SK-MEL-5 (cell line): ENCODE measurements around the gene AANAT. TPM values are rescaled to one million over a fixed set of nuclear protein-coding genes. Genes with fewer than 3 reads are reported as not detected.

Source experiments
- DNase-seq: peaks from one replicate; pipeline ENCODE4 v3.0.0-alpha.2; 2016; ENCODE audit warnings: low read depth, low spot score
- in situ Hi-C: cut with HindIII; loops from 2 replicates; pipeline ENCODE4 v1.10.0; 2016; ENCODE audit warnings: low sequenced_read_pairs, high pct_unique_total_duplicates, low pct_unique_long_range_greater_than_20kb
- total RNA-seq: library from RNA; depleted of rRNA; stranded (reverse); fragments of >200 nt; shearing (Covaris generic); gene quantifications from 2 replicates; pipeline ENCODE4 v1.2.3, GENCODE V29; 2014

The AANAT gene
- total RNA-seq, 1 experiment from 2014 or later, result not detected

DNA sequence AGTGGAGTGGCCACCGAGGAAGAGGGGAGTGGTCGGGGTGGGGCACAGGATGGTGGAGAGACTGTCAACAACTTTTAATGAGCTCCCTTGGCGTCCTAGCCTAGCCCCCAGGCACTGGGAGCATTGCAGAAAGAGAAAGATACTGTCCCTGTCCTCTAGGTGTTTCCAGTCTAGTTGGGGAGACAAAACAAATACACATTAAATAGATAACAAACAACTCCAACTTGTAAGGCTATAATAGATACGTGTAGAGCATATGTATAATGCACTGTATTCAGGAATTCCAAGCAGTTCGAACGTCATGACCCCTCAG is 14.0 kb upstream of the AANAT start:
- in situ Hi-C loops, result no loop called here
- no peak for DNase-seq

DNA sequence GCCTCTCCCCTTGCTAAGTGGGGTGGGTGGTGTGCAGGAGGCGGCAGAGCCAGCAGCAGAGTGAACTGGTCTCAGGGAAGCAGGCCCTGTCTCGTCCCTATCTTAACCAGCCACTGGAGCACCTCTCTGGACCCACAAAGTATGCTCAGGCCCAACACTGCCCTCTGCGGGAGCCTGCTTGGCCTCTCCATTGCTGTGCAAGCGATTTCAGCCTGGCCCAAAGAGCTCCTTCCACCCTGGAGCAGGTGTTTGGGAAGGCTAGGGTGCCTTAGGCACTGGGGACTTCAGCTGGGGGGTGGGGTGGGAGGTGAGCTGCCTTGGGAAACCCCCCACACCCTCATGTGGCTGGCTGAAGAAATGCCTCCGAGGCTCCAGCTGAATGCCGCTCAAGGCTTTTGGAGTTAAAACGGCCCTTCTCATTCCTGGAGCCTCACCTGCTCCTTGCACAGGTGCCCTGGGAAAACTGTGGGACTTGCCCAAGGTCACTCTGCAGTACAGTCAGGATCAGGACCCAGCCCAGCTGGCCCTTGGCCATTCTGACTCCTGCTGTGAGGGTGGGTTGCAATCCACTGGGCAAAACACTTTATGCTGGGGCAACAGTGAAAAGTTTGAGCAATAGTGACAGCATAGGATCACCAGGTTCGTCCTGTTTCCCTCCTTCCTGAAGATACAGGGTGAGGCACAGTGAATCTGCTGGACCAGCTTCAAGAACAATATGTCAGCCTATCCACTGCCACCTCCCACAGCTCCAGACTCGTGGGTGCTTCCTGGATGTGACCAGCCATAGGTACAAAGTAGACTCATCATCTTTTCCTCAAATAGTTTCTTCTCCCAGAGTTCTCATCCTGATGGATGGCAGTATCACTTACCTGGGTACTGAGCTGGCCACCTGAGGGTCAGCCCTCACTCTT is 8.6 kb upstream of the AANAT start:
- peak; percentile 84 for DNase-seq
- in situ Hi-C loops, result no loop called here

DNA sequence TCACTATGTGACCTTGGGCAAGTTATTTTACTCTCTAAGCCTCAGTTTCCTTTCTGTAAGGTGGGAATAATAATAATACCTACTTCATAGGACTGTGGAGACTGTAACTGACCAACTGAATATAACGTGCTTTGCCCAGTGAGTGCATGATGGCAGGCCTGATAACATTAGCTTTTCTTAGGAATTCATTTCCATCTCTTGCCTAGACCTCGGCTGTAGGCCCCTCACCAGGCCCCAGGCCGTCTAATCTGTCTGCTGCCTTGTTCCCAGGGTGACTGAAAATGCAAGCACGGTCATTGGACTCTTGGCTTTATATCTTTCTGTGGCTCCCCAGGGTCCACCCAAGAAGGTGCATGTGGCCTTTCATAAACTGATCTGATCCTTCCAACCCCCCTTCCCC is 7.7 kb upstream of the AANAT start:
- in situ Hi-C loops, result no loop called here
- DNase-seq, result no peak

DNA sequence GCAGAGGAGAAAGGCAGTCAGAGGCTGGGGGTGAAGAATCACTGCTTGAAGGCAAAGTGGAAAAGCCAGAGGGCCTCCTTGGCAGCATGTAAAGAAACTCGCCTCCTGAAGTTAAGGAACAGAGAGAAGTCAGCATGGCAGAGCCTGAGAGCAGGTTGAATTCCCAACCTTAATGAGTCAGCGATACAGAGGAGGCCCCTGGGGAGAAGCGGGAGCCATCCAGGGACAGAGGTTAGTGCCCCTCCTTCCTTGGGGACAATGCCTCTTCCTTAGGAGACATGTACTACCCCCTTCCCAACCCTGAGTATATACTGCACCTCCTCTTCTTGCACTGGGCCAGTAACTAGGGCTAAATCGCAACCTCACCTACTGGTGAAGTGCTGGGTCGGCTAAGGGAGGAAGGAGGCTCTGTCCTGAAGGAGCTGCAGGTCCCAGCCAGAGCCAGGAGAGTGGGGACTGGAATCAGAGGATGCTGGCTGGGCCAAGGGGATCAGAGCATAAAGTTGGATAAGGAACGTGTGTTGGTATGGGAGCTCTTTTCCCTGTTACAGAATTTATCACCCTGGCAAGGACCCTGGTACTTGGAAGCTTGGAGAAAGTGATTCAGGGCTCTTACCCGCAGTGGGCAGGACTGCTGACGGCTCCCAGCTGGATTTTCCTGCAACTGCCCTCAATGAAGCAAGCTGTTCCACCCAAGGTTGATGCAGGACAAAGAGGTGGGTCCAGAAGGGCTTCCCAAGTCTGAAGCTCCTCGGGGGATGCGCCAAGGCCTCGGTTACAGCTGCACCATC is 5.4 kb upstream of the AANAT start:
- in situ Hi-C loops, result no loop called here
- no peak for DNase-seq

DNA sequence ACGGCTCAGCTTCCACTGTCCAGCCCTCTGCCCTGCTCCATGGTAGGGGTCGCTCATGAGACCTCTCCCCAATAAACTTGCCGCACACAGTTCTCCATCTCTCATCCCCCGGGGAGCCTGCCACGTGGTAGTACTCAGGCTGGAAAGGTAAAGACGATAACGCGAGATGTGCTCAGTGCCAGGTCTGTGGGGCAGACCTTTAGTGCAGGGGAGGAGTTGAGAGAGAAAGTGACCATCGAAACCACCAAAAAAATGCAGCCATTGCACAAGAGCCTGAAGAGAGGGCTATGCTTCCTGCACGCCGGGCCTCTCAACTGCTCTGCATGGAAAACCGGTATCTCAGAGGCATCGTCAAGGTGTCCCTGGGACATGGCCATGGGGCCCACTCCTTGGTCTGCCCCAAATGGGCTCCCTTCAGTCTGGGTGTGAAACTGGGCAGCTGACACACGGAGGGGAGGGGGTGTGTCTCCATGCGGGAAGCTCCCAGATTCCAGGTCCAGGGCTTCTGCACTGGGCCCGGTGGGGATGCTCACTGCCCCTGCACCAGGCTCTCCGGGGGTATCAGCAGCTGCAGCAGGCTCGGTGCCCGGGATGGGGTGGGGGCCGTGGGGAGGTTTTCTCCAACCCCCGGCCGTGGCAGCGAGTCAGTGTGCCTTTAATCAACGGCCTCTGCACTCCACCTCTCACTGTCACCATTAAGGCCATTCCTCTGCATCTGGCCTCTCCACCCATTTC is 4.7 kb upstream of the AANAT start:
- in situ Hi-C loops, result no loop called here
- DNase-seq, result no peak

DNA sequence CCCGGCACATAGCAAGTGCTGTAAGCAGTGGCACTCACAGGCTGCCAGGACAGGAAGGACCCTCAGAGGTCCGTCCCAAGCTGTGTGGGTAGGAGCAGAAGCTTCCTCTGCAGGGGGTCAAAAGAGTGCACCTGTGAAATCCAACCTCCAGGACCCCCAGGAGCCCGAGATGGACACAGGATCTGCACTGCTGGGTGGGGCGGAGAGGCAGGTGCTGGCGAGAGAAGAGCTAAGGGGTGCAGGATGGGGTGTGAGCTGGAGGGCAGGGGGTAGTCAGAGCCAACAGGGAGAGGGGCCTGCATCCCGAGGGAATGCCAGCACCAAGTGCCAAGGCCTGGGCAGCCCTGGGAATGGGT is 650 bp upstream of the AANAT start:
- in situ Hi-C loops, result no loop called here
- no peak for DNase-seq

DNA sequence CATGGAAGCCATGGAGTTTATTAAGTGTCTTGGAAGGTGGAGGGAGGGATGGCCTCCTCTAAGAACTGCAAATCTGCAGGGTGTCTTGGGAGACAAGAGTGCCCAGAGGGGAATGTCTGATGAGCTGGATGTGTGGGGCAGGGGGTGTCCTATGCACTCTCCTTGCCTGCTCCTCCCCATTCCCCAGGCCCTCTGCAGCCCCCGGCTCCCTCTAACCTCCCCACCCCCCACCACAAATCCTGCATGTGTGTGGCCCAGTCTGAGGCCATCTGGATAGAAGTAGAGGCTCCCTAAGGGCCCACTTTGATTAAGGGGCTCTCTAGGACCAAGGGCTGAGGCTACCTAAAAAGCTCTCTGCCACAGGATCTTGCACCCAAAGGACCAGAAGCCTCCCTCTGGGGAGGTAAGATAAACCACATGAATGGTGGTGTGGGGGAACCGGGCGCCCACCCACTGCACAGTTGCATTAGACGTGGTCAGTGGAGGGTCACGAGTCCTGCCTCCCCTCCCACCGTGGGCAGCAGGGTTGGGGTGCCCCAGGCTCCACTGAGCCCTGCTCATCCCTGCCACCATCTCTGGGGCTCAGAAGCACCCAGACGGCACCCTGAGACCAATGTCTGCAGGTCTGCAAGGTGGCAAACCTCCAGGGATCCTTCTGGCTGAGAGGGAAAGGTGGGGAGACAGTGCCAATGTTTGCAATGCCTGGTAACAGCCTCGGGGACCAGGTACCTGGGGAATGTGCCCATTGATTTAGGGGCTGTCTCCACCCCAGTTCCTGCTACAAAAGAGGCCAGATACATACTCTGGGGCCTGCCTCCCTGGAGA is 618 bp downstream of the AANAT start:
- DNase-seq, result no peak
- in situ Hi-C loops, result no loop called here

DNA sequence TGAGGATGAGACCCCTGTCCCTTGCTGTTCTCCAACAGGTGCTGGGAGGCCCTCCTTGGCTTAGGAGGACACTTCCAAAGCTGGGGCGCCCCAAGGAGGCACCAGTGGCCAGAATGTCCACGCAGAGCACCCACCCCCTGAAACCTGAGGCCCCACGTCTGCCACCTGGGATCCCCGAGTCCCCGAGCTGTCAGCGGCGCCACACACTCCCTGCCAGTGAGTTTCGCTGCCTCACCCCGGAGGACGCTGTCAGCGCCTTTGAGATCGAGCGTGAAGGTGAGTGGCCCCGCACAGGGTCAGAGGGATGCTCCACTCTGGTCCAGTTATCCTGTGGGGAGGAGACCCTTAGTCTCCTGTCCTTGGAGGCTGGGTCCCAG is 1.2 kb downstream of the AANAT start:
- no peak for DNase-seq
- in situ Hi-C loops, result no loop called here

DNA sequence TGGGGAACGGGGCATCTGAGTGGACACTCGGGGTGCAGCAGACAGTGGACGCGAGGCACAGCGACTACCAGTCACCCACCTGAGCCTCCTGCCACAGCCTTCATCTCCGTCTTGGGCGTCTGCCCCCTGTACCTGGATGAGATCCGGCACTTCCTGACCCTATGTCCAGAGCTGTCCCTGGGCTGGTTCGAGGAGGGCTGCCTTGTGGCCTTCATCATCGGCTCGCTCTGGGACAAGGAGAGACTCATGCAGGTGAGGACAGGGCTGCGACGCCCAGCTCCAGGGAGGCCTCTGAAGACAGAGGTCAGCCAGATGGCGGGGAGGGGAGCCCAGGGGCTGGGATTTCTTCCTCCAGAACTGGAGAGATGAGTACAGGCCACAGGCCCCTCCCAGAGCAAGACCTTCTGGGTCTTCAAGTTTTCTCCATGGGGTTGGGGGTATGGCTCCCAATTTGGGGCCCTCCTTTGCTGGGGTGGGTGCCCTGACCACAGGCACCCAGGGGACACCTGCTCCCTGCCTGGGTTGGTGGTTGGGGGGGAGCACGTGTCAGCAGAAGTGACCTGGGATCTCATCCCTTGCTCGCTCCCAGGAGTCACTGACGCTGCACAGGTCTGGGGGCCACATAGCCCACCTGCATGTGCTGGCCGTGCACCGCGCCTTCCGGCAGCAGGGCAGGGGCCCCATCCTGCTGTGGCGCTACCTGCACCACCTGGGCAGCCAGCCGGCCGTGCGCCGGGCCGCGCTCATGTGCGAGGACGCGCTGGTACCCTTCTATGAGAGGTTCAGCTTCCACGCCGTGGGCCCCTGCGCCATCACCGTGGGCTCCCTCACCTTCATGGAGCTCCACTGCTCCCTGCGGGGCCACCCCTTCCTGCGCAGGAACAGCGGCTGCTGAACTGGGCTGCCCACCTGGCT is 1.9 kb downstream of the AANAT start:
- no peak for DNase-seq

DNA sequence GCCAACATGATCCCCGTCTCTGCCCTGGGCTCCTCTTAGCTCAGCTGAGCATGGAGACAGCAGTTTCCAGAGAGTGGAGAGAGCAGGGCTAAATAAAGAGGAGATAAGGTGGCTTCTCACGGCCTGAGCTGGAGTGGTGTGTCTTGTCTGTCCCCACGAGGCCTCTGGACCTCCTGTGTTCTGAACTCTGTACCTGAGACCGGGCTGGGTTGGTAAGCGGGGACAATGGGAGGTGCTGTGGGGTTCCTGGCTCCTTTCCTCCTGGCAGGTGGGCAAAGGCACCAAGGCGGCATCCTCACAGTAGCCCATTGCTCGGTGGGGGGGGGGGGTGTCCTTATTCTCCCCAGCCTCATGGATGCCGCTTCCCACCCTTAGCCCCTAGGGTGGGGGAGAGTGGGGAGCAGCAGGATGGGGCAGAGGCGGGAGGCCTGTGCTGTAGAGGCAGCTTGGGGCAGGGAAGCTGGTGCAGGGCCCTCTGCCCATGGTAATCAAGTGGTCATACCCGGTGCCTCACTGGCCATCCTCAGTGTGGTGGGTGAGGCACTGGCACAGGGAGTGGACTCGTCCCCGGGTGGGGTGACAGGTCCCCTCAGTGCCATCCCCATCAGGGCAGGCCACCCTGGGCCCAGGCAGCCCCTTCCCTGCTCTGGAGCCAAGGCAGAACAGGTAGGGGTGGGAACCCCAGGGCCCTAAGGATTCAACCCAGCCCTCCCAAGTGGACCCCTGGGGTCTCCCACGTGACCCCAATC is 2.8 kb downstream of the AANAT start:
- no peak for DNase-seq
- in situ Hi-C loops, result no loop called here

More for the DNA sequence above, 1.9 kb downstream of the AANAT start:
- in situ Hi-C loops, result no loop called here

DNA sequence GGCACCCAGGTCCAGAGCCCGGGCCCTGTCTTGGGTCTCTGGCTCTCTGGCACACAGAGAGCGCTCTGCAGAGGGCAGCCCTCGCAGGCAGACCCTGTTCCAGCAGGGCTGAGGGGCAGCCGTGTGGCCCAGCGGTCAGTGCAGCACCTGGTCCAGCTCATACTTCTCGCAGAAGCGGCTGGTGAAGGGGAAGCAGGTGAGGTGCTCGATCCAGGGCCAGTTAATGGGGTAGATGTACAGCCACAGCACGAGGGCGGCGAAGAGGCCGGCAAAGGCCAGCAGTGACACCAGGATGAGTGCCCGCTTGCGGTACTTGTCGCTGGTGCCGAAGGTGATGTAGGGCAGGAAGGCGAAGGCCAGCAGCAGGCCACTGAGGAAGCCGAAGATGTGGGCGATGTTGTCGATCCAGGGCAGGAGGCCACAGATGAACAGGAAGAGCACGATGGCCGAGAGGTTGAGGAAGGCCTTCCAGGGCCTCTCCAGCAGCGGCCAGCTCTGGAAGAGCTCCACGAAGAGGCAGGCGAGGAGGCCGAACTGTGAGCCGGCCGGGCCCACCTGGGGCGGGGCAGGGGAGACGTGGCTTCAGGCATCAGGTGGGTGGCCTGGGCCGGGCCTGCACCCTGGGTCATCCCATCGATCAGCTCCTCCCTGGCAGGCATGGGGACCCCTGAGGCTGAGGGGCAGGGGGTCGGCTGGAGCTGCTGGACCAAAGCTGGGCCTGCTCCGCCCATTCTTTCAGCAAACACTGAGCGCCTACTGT is 4.3 kb downstream of the AANAT start:
- no peak for DNase-seq
- in situ Hi-C loops, result no loop called here

DNA sequence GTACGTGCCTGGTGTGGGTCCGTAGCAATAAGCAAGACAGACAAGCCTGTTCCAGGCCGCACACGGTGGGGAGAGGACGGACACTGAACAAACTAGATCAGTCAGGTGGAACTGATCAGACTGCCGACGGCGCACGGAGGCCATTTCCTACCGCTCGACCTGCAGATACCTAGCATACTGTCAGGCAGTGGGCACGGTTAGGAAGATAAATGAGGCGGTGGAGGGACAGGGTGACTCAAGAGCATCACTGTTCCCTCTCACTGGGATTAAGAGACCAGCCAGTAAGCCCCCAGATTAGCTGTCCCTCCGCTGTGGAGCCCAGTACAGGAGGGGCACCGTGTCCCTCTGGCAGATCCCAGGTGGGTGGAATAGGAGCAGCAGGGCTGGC is 4.8 kb downstream of the AANAT start:
- DNase-seq, result no peak
- in situ Hi-C loops, result no loop called here

DNA sequence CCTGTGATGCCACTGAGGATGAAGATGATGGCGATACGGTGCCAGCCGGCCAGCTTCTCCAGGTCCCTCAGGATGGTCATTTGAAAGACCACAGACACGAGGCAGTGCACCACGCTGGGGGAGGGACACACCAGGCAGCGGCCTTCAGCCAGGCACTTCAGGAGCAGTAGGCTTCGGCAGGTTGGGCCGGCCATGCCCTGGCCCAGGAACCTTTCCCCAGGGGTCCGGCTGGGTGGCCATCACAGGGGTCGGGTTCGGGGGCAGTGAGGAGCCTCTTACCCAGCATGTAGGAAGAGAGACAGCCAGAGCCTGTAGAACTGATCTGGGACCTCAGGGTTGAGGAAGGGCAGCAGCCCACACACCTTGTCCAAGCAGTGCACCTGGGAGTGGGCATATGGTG is 5.3 kb downstream of the AANAT start:
- in situ Hi-C loops, result no loop called here
- DNase-seq, result no peak

DNA sequence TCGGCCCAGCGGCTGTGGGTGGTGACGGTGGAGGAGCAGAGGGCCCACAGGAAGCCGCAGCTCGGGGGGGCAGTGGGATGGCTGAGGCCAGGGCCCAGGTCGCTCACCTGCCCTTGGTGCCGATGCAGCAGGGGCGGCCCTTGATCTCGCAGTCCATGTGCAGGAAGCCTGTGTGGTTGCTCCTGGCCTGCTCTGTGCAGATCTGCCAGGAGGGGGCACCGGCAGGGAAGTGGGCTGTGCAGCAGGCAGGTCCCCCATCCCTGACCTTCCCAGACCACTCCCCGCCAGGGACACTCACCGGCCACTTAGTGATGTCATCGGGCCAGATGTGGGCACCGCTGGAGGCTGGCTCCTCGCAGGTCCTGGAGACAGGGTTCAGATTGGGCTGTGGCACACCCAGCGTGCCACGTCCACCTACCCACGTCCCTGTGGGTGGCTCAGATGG is 6.2 kb downstream of the AANAT start:
- in situ Hi-C loops, result no loop called here
- peak; percentile 44 for DNase-seq

DNA sequence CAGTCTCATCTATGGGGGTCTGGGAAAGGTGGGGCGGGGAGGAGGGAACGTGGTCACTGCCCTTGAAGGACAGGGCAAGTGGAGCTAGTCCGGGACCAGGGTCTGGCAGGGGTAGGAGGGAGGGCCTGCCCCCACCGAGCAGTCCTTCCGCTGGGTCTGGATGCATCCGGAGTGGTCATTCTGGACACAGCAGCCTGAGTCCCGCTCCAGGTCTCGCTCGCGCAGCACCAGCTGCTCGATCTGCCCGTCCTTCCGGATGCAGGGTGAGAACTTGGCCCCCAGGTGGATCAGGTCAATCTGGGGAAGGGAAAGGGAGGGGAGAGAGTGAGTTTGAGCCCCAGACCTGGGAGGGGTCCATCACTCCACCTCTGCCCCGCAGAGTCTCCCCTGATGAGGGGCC is 6.8 kb downstream of the AANAT start:
- in situ Hi-C loops, result no loop called here
- no peak for DNase-seq
